Spinal cord (tissue), 10 donors: ENCODE measurements around the gene VIM. TPM values are rescaled to one million over a fixed set of nuclear protein-coding genes. Genes with fewer than 3 reads are reported as not detected.
A peak's percentile ranks its signal among the peaks of the same experiment; 100 is the strongest.

ENCODE experiments used
- DNase-seq, 6 donors: peaks; one replicate each; pipeline versions ENCODE4 v3.0.0 to v3.0.0-alpha.2; 2013 to 2015; ENCODE audit warnings: low spot score in 6 of 6, low read depth in 4 of 6
- H3K27ac ChIP-seq: one replicate; pipeline ENCODE4 v1.5.1; 2013; ENCODE audit warnings: low read depth, low read length, control low read depth
- H3K27me3 ChIP-seq: one replicate; pipeline ENCODE4 v1.6.1; 2013; ENCODE audit warnings: low read length; ENCODE audit not compliant: control insufficient read depth, insufficient read depth
- H3K36me3 ChIP-seq: one replicate; pipeline ENCODE4 v1.6.1; 2013; ENCODE audit warnings: low read length; ENCODE audit not compliant: control insufficient read depth, insufficient read depth
- H3K4me1 ChIP-seq: one replicate; pipeline ENCODE4 v1.6.1; 2013; ENCODE audit warnings: low read length; ENCODE audit not compliant: control insufficient read depth, insufficient read depth
- H3K4me3 ChIP-seq: one replicate; pipeline ENCODE4 v1.5.1; 2013; ENCODE audit warnings: low read depth, low read length, control low read depth
- H3K9me3 ChIP-seq: one replicate; pipeline ENCODE4 v1.6.1; 2013; ENCODE audit warnings: low read length; ENCODE audit not compliant: control insufficient read depth, insufficient read depth
- WGBS: methylation state at CpG from one replicate; pipeline ENCODE4 v1.1.5; 2013; ENCODE audit warnings: missing lambda C conversion rate; ENCODE audit not compliant: insufficient coverage; 5-methylcytosine and 5-hydroxymethylcytosine counted together
- polyA plus RNA-seq, 2 donors: library from polyadenylated mRNA; unstranded; fragments of 120-200 nt; gene quantifications; one replicate each; pipeline ENCODE4 v1.2.1, GENCODE V29; 2013; ENCODE audit not compliant: insufficient read length in 2 of 2
- total RNA-seq, 2 donors: library from RNA; depleted of rRNA in 1 of 2; stranded (reverse); fragments of 120-200 nt in 1 of 2; fragments of >200 nt in 1 of 2; gene quantifications; one replicate each; pipeline versions ENCODE4 v1.2.3 to v1.2.4, GENCODE V29; 2013 to 2014
- donor health status: healthy.

The VIM gene
- total and polyA plus RNA-seq, 4 donors: 1,457 to 6,817 (median 2,491) TPM

DNA sequence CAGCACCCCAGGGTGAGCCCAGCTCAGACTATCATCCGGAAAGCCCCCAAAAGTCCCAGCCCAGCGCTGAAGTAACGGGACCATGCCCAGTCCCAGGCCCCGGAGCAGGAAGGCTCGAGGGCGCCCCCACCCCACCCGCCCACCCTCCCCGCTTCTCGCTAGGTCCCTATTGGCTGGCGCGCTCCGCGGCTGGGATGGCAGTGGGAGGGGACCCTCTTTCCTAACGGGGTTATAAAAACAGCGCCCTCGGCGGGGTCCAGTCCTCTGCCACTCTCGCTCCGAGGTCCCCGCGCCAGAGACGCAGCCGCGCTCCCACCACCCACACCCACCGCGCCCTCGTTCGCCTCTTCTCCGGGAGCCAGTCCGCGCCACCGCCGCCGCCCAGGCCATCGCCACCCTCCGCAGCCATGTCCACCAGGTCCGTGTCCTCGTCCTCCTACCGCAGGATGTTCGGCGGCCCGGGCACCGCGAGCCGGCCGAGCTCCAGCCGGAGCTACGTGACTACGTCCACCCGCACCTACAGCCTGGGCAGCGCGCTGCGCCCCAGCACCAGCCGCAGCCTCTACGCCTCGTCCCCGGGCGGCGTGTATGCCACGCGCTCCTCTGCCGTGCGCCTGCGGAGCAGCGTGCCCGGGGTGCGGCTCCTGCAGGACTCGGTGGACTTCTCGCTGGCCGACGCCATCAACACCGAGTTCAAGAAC, 1.1 kb downstream of the VIM start:
- H3K27ac ChIP-seq: peak overlapping the region; percentile 99
- under 1% methylated on average over 60 of the region's 72 CpGs for WGBS
- peaks cover 6% of the 10 kb centered on the region for H3K27me3 ChIP-seq
- DNase-seq: peak in 5 of 6 donors; percentile 52 to 95 (median 78)
- peaks cover 32% of the 10 kb centered on the region for H3K4me1 ChIP-seq
- H3K36me3 ChIP-seq: peaks cover 14% of the 10 kb centered on the region
- H3K9me3 ChIP-seq: no peaks in the 10 kb centered on the region
- peak overlapping the region; percentile 87 for H3K4me3 ChIP-seq

GRCh38 chr10:17229717-17229966, 1.6 kb downstream of the VIM start:
- H3K27me3 ChIP-seq: peaks cover 6% of the 10 kb centered on the region
- peak overlapping the region; percentile 99 for H3K27ac ChIP-seq
- H3K9me3 ChIP-seq: no peaks in the 10 kb centered on the region
- H3K36me3 ChIP-seq: peaks cover 19% of the 10 kb centered on the region
- DNase-seq: peak in 1 of 6 donors; percentile 59
- peak overlapping the region; percentile 87 for H3K4me3 ChIP-seq
- H3K4me1 ChIP-seq: peaks cover 35% of the 10 kb centered on the region
- WGBS: 0% methylated on average over 21 of the region's 21 CpGs

- H3K27ac ChIP-seq: peak overlapping the region; percentile 99
- under 1% methylated on average over 37 of the region's 43 CpGs for WGBS
- peaks cover 20% of the 10 kb centered on the region for H3K36me3 ChIP-seq
- H3K9me3 ChIP-seq: no peaks in the 10 kb centered on the region
- H3K4me1 ChIP-seq: peaks cover 35% of the 10 kb centered on the region
- DNase-seq: peak in 4 of 6 donors; percentile 45 to 85 (median 62)
- peaks cover 6% of the 10 kb centered on the region for H3K27me3 ChIP-seq
- H3K4me3 ChIP-seq: peak overlapping the region; percentile 87
Measured at GRCh38 chr10:17229967-17230682, 2.1 kb downstream of the VIM start.

GRCh38 chr10:17231788-17232187, 3.7 kb downstream of the VIM start:
- Histone ChIP-seq H3K9me3 (no peaks in the 10 kb centered on the region), H3K27me3 (peaks cover 6% of the 10 kb centered on the region), H3K4me3 (peak overlapping the region; percentile 87), H3K4me1 (peaks cover 33% of the 10 kb centered on the region), H3K36me3 (peaks cover 20% of the 10 kb centered on the region), H3K27ac (peak overlapping the region; percentile 99)
- DNase-seq: no peak
- WGBS: no CpG with 5 or more reads among the region's 1 CpG

- WGBS: no CpG with 5 or more reads among the region's 3 CpGs
- H3K27me3 ChIP-seq: peaks cover 3% of the 10 kb centered on the region
- H3K36me3 ChIP-seq: peaks cover 20% of the 10 kb centered on the region
- peak overlapping the region; percentile 99 for H3K27ac ChIP-seq
- H3K4me3 ChIP-seq: peak overlapping the region; percentile 87
- H3K9me3 ChIP-seq: no peaks in the 10 kb centered on the region
- H3K4me1 ChIP-seq: peaks cover 28% of the 10 kb centered on the region
- no peak for DNase-seq
Measured at GRCh38 chr10:17232276-17232960, 4.4 kb downstream of the VIM start.

GRCh38 chr10:17233286-17233991, 5.4 kb downstream of the VIM start:
- H3K36me3 ChIP-seq: peaks cover 20% of the 10 kb centered on the region
- H3K9me3 ChIP-seq: no peaks in the 10 kb centered on the region
- no peak for DNase-seq
- peak overlapping the region; percentile 99 for H3K27ac ChIP-seq
- peaks cover 23% of the 10 kb centered on the region for H3K4me1 ChIP-seq
- H3K27me3 ChIP-seq: no peaks in the 10 kb centered on the region
- 57% methylated on average over 13 of the region's 14 CpGs for WGBS
- peak overlapping the region; percentile 22 for H3K4me3 ChIP-seq

DNA sequence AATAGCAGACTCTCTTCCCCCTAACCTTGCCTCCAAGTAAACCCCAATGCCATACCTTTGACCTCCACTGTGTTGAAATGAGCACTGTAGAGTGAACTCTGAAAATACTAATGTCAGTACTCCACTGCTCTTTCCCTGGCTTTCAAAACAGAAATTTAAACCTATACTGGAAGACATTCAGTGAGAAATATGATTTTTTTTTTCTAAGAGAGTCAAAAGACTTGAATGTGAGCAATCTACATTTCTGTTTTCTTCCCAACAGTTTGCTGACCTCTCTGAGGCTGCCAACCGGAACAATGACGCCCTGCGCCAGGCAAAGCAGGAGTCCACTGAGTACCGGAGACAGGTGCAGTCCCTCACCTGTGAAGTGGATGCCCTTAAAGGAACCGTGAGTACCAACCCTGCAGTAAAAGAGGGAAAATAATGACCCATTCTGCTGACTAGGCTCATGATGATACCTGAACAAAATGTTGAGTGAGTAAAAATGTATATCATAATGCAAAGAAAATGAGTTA, 6.4 kb downstream of the VIM start:
- Histone ChIP-seq H3K4me1 (peaks cover 20% of the 10 kb centered on the region), H3K4me3 (peak overlapping the region; percentile 22), H3K9me3 (no peaks in the 10 kb centered on the region), H3K27me3 (no peaks in the 10 kb centered on the region), H3K27ac (peak overlapping the region; percentile 99), H3K36me3 (peaks cover 18% of the 10 kb centered on the region)
- 87% methylated on average over 3 of the region's 5 CpGs for WGBS
- no peak for DNase-seq

GRCh38 chr10:17235136-17235535, 7.1 kb downstream of the VIM start:
- DNase-seq: no peak
- 58% methylated on average over 6 of the region's 8 CpGs for WGBS
- H3K36me3 ChIP-seq: peaks cover 13% of the 10 kb centered on the region
- no peaks in the 10 kb centered on the region for H3K27me3 ChIP-seq
- peak overlapping the region; percentile 99 for H3K27ac ChIP-seq
- no peaks in the 10 kb centered on the region for H3K9me3 ChIP-seq
- peaks cover 13% of the 10 kb centered on the region for H3K4me1 ChIP-seq
- peak overlapping the region; percentile 1 for H3K4me3 ChIP-seq

DNA sequence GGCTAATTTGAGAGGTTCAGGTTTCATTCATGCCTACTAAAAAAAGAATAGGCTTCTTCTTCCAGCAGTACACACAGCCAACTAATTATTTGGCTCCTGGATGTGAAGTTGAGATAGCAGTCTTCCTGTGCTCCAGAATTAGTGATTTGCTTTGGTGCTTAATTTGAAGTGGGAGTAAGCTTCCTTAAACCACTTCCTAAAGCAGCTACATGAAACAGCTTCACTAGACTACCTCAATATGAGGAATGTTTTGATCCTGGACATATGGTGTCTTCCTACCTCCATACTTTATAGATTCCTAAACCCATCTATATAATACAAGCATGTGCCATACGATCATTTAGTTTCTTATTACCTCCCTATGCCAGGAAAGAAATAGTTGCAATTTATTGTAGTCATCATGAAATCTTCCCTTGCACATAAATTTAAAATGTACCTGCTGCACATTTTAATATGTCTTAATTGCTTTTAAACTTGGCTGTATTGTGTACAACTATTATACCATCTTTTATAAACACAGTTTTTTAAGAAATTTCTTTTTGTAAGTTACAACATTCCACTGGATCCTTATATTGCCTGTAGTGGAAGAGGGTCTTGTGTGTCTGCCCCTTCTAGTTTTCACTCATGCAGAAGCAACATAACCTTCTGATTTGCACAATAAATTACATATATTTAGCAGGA, 8.6 kb downstream of the VIM start:
- DNase-seq: no peak
- Histone ChIP-seq H3K4me1 (peaks cover 6% of the 10 kb centered on the region), H3K27me3 (no peaks in the 10 kb centered on the region), H3K27ac (no peak overlapping the region), H3K9me3 (no peaks in the 10 kb centered on the region), H3K4me3 (no peak overlapping the region), H3K36me3 (peaks cover 10% of the 10 kb centered on the region)
- no CpG with 5 or more reads among the region's 1 CpG for WGBS
